MG63 (cell line): ENCODE results near the gene ETS2. TPM values are rescaled to one million over a fixed set of nuclear protein-coding genes. Genes with fewer than 3 reads are reported as not detected.

Source experiments
- DNase-seq: peaks from one replicate; pipeline ENCODE4 v3.0.0-alpha.2; 2020
- H3K27me3 ChIP-seq: fragments of 250-450 bp; sonication (Bioruptor Pico); 2 replicates; pipeline ENCODE4 v1.5.1; 2020; ENCODE audit warnings: mild to moderate bottlenecking, moderate library complexity
- H3K36me3 ChIP-seq: fragments of 250-450 bp; sonication (Bioruptor Pico); 2 replicates; pipeline ENCODE4 v1.5.1; 2020; ENCODE audit warnings: mild to moderate bottlenecking, moderate library complexity
- H3K4me3 ChIP-seq: fragments of 250-450 bp; sonication (Bioruptor Pico); 2 replicates; pipeline ENCODE4 v1.5.1; 2020; ENCODE audit warnings: mild to moderate bottlenecking, moderate library complexity
- H3K9me3 ChIP-seq: fragments of 250-450 bp; sonication (Bioruptor Pico); 2 replicates; pipeline ENCODE4 v1.5.1; 2020; ENCODE audit warnings: mild to moderate bottlenecking, moderate library complexity
- total RNA-seq: library from RNA; depleted of rRNA; stranded (reverse); fragments of >200 nt; shearing (Covaris generic); gene quantifications from 2 replicates; pipeline ENCODE4 v1.2.3, GENCODE V29; 2014; ENCODE audit warnings: low replicate concordance

ETS2 gene
- total RNA-seq, 1 experiment from 2014 or later, result 12.6 TPM

- Histone ChIP-seq H3K4me3 (no peak overlapping the region), H3K36me3 (no peaks in the 10 kb centered on the region)
- DNase-seq, result no peak
These were observed 12.9 kb upstream of the ETS2 start for GRCh38 chr21:38792676-38793459.

DNA sequence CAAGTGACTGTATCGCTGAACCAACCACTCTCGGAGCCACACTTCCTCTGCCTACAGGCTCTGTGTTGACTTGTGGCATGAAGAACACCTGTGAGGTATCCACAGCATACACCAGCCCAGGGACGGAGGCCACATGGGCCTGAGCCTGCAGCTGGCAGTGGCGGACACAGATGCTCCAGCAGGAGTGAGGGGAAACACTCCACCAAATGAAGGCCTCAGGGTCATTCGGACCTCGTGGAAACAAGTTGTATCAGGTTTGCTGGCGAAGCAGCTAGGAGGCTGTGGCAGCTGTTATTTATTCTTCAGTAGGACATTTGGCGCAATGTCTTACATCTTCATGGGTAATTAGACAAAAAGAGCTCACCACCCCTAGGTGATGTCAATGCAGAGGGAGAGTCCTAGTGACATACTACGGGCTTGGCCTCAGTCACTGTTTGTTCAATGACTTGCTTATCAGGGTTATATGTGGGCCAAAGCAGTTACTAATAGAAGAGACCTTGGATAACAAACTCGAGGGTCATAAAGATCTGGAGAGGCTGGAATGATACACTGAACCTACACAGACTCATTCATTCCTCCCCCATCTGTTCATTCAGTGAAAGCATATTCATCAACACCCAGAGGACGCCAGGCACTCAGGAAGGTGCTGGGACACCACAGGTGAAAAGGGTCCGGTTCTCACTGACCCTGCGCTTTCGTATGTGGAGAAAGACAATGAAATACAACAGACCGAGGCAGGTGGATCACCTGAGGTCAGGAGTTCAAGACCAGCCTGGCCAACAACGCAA is 11.6 kb upstream of the ETS2 start:
- no peaks in the 10 kb centered on the region for H3K9me3 ChIP-seq
- H3K36me3 ChIP-seq, result no peaks in the 10 kb centered on the region
- no peak for DNase-seq
- no peak overlapping the region for H3K4me3 ChIP-seq
- no peaks in the 10 kb centered on the region for H3K27me3 ChIP-seq

More at GRCh38 chr21:38792676-38793459, 12.9 kb upstream of the ETS2 start:
- Histone ChIP-seq H3K27me3 (no peaks in the 10 kb centered on the region), H3K9me3 (no peaks in the 10 kb centered on the region)

- H3K27me3 ChIP-seq, result no peaks in the 10 kb centered on the region
- DNase-seq, result no peak
These were observed 10.8 kb upstream of the ETS2 start for GRCh38 chr21:38794978-38795377.

GRCh38 chr21:38795475-38795874 is 10.3 kb upstream of the ETS2 start:
- no peaks in the 10 kb centered on the region for H3K27me3 ChIP-seq
- no peak for DNase-seq
- H3K9me3 ChIP-seq, result no peaks in the 10 kb centered on the region
- no peak overlapping the region for H3K4me3 ChIP-seq
- H3K36me3 ChIP-seq, result no peaks in the 10 kb centered on the region

More at GRCh38 chr21:38794978-38795377, 10.8 kb upstream of the ETS2 start:
- Histone ChIP-seq H3K4me3 (no peak overlapping the region), H3K9me3 (no peaks in the 10 kb centered on the region), H3K36me3 (no peaks in the 10 kb centered on the region)

GRCh38 chr21:38796424-38796823 is 9.3 kb upstream of the ETS2 start:
- no peak for DNase-seq
- H3K9me3 ChIP-seq, result no peaks in the 10 kb centered on the region

DNA sequence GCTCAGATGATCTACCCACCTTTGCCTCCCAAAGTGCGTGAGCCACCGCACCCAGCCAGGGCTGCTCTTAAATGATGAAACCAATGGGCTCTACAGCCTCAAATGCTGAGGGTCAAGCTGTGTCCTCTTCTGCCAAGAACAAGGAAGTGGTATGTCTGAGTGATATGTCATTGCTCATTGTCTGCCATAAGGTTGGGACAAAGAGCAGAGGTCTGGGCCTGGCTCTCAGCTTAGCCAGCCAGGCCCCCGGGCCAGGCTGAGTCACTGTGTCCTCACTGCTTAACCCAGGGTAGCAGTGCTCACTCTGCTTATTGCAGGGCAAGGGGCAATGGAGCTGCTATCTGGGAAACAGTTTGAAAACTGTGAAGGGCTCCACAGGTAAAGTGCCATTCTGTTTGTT is 8.3 kb upstream of the ETS2 start:
- H3K27me3 ChIP-seq, result no peaks in the 10 kb centered on the region
- H3K36me3 ChIP-seq, result no peaks in the 10 kb centered on the region
- DNase-seq, result peak; percentile 59
- no peak overlapping the region for H3K4me3 ChIP-seq
- H3K9me3 ChIP-seq, result no peaks in the 10 kb centered on the region

More at GRCh38 chr21:38796424-38796823, 9.3 kb upstream of the ETS2 start:
- no peaks in the 10 kb centered on the region for H3K36me3 ChIP-seq
- no peak overlapping the region for H3K4me3 ChIP-seq
- H3K27me3 ChIP-seq, result no peaks in the 10 kb centered on the region

- Histone ChIP-seq H3K4me3 (no peak overlapping the region), H3K36me3 (no peaks in the 10 kb centered on the region), H3K9me3 (no peaks in the 10 kb centered on the region), H3K27me3 (no peaks in the 10 kb centered on the region)
- DNase-seq, result no peak
These were observed 7.6 kb upstream of the ETS2 start for GRCh38 chr21:38798081-38798480.

DNA sequence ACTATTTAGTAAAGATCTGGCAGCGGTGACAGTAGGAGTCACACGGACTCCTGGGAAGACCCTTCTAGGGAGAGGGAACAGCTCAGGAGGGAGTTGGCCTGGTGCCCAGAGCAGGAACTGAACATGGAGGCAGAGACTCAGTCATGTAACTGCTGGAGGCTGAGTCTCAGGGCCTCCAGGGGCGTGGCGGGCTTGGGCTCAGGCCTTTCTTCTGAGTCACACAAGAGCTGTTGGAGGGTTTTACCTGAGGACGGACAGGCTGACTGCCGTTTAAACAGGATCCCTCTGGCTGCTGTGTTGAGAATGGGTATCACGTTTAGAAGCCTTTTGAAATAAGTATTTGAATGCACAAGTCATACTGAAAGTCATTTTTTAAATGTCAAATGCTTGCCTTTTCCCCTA is 7.2 kb upstream of the ETS2 start:
- DNase-seq, result peak; percentile 58
- Histone ChIP-seq H3K36me3 (no peaks in the 10 kb centered on the region), H3K27me3 (no peaks in the 10 kb centered on the region), H3K4me3 (no peak overlapping the region), H3K9me3 (no peaks in the 10 kb centered on the region)

DNA sequence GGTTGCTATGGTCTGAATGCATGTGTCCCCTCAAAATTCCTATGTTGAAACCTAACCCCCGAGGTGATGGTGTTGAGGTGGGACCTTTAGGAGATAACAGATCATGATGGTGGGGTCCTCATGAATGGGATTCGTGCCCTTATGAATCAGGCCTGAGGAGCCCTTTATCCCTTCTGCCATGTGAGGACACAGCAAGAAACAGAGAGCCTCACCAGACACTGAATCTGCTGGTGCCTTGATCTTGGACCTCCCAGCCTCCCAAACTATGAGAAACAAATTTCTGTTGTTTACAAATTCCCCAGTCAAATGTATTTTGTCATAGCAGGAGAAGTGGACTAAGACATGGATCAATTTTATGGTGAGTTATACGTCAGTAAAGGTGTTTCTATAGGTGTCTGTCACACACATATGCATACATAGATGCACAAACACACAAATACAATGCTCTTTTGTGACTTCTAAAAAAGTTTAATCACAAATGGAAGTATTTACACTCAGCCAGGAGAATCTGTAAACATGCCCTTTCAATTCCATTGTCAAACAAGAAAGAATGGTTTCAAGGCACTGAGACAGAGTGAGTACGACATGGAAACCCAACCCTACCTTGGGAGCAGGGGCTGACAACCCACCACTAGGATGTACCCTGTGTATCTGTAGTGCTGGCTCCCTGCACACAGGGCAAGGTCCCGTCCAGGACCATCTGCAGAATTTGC is 5.5 kb upstream of the ETS2 start:
- no peak overlapping the region for H3K4me3 ChIP-seq
- no peaks in the 10 kb centered on the region for H3K36me3 ChIP-seq
- no peaks in the 10 kb centered on the region for H3K9me3 ChIP-seq
- no peaks in the 10 kb centered on the region for H3K27me3 ChIP-seq
- no peak for DNase-seq

GRCh38 chr21:38800924-38801744 is 4.6 kb upstream of the ETS2 start:
- Histone ChIP-seq H3K4me3 (no peak overlapping the region), H3K27me3 (no peaks in the 10 kb centered on the region), H3K36me3 (no peaks in the 10 kb centered on the region), H3K9me3 (no peaks in the 10 kb centered on the region)
- DNase-seq, result no peak

- no peak overlapping the region for H3K4me3 ChIP-seq
- no peaks in the 10 kb centered on the region for H3K9me3 ChIP-seq
- peaks cover 4% of the 10 kb centered on the region for H3K36me3 ChIP-seq
- no peaks in the 10 kb centered on the region for H3K27me3 ChIP-seq
- no peak for DNase-seq
These were observed 3.4 kb upstream of the ETS2 start for GRCh38 chr21:38802050-38803026.

DNA sequence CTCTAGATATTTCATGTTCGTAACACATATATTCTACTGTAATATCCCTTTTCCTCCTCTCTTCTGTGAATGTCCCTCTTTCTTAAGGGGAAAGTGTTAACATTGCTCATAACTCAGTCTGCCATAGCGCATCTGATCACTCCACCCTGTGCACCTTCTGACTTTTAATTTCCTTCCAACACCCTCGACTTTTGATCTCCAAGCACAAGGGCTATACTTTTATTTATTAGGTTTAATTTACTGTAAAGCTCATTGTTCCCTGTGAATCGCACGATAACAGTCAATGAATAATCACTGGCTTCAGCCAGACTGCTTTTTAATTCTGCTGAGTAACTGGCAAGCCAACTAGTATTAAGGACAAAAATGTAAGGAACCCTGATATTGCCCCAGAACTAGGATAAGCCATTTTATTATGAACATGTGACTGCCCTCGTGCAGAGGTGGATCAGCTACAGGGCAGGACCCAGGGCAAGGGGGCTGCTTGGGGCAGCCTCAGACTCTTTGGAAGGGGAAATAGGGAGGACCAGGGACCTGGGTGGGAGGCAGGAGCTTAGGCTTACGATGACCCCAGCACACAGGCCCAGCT is 2.6 kb upstream of the ETS2 start:
- Histone ChIP-seq H3K36me3 (peaks cover 12% of the 10 kb centered on the region), H3K9me3 (no peaks in the 10 kb centered on the region), H3K4me3 (no peak overlapping the region), H3K27me3 (no peaks in the 10 kb centered on the region)
- no peak for DNase-seq

DNA sequence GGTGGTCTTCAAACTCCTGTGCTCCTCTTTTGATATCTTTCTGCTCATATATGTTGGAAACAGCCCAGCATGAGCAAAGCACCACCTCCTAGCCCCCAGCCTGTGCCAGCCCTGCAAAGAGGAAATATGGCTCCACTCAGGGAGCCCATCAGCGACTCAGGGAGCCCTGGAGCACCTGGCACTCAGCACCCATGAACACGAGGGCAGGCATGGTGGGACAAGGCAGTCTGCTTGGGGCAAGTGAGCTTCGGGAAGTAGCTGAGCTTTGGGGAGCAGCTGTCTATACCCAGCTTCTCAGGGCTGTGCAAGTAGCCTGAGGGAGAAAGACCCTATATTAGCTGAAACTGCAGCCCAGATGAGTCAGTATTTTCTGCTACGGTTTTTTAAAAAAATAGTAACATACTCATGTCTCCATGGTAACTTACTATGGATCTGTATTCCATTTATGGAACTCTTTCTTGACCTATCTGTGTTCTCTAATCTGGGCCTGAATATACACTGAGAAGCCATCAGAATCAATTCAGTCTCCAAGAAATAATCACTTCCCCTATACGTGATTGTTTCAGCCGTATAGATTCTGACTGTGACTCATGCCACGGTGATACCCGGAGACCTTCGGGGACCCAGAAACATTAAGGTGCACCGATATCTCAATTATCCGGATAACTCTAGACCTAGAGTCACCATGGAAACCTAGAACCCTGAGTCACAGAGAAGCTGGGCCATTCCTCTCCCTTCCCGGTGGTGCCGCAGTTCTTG is 1.5 kb upstream of the ETS2 start:
- H3K4me3 ChIP-seq, result no peak overlapping the region; the same call in 1 of the 2 replicates
- H3K36me3 ChIP-seq, result peaks cover 18% of the 10 kb centered on the region
- DNase-seq, result no peak
- no peaks in the 10 kb centered on the region for H3K27me3 ChIP-seq
- no peaks in the 10 kb centered on the region for H3K9me3 ChIP-seq

- Histone ChIP-seq H3K4me3 (peak overlapping the region; percentile 82), H3K36me3 (peaks cover 24% of the 10 kb centered on the region), H3K9me3 (no peaks in the 10 kb centered on the region), H3K27me3 (no peaks in the 10 kb centered on the region)
- peak; percentile 78 for DNase-seq
These were observed 871 bp upstream of the ETS2 start for GRCh38 chr21:38804789-38805327.
